Endothelial cell of umbilical vein (primary cell): Measurements from ENCODE around the gene TMEM253. TPM values are rescaled to one million over a fixed set of nuclear protein-coding genes. Genes with fewer than 3 reads are reported as not detected.

ENCODE experiments used
- BruUV-seq: library from RNA; stranded (reverse); fragments of 400-500 nt; replicated peaks from 2 replicates; lab custom pipeline; 2021; lab: Mats Ljungman, UMichigan
- CTCF ChIA-PET: fragments of 300-600, 350-600 bp; sonication (Branson Sonifier 250); formaldehyde crosslinking; loops from one replicate; lab custom pipeline; 2021; ENCODE audit warnings: antibody characterized with exemption, inconsistent platforms; lab: Charles Lee
- POLR2A ChIA-PET: fragments of 300-600, 350-600 bp; sonication (Branson Sonifier 250); formaldehyde crosslinking; loops from one replicate; lab custom pipeline; 2021; ENCODE audit warnings: antibody characterized with exemption, inconsistent platforms; lab: Charles Lee
- DNase-seq: peaks from one replicate; pipeline ENCODE4 v3.0.0-alpha.2; 2011; ENCODE audit warnings: low read depth, low spot score
- FAIRE-seq: peaks from 2 replicates; lab custom pipeline; 2011; peaks lifted over from hg19 to GRCh38; lab: Jason Lieb, UNC
- H2AFZ ChIP-seq: 2 replicates; pipeline ENCODE4 v1.6.0; 2012; ENCODE audit warnings: low read depth, low read length, control low read depth, inconsistent platforms
- H3K27ac ChIP-seq: 2 replicates; pipeline ENCODE4 v1.5.1; 2011; ENCODE audit warnings: low read depth, mild to moderate bottlenecking, control low read depth, low read length, moderate library complexity; ENCODE audit not compliant: insufficient read depth
- H3K27me3 ChIP-seq, 2 experiments: 2 replicates each; pipeline versions ENCODE4 v1.6.0 to v1.6.1; 2011; ENCODE audit warnings: low read length in 2 of 2, mixed read lengths in 1 of 2; ENCODE audit not compliant: control insufficient read depth in 2 of 2, insufficient read depth in 2 of 2
- H3K36me3 ChIP-seq, 2 experiments: 2 replicates in 1 of 2; 3 replicates in 1 of 2; pipeline ENCODE4 v1.5.1; 2011; ENCODE audit warnings: low read length in 2 of 2, mild to moderate bottlenecking in 1 of 2, moderate library complexity in 1 of 2; ENCODE audit not compliant: control insufficient read depth in 2 of 2, insufficient read depth in 2 of 2; ENCODE audit errors: extremely low read depth in 1 of 2
- H3K4me1 ChIP-seq: 3 replicates; pipeline ENCODE4 v1.5.1; 2011; ENCODE audit warnings: mild to moderate bottlenecking, low read length; ENCODE audit not compliant: control insufficient read depth, insufficient read depth; ENCODE audit errors: extremely low read depth
- H3K4me2 ChIP-seq: 2 replicates; pipeline ENCODE4 v1.6.1; 2011; ENCODE audit warnings: low read length, control low read depth, mixed read lengths; ENCODE audit not compliant: insufficient read depth
- H3K4me3 ChIP-seq, 3 experiments: fragments of 200-600 bp in 1 of 3; sonication (generic), shearing (Covaris generic) in 1 of 3; replicated peaks in 1 of 3; 2 replicates each; pipeline ENCODE4 v1.5.1; 2011 to 2016; ENCODE audit warnings: control low read depth in 3 of 3, low read length in 3 of 3, mild to moderate bottlenecking in 2 of 3, inconsistent platforms in 1 of 3, low read depth in 1 of 3, moderate library complexity in 1 of 3; ENCODE audit not compliant: insufficient read depth in 1 of 3
- H3K79me2 ChIP-seq: 2 replicates; pipeline ENCODE4 v1.6.0; 2012; ENCODE audit warnings: low read length, inconsistent platforms; ENCODE audit not compliant: control insufficient read depth, insufficient read depth
- H3K9ac ChIP-seq: replicated peaks from 2 replicates; pipeline ENCODE3; 2011; ENCODE audit warnings: low read length, control low read depth; ENCODE audit not compliant: insufficient read depth; ENCODE audit errors: extremely low read depth
- H3K9me1 ChIP-seq: replicated peaks from 3 replicates; pipeline ENCODE4 v1.6.0; 2011; ENCODE audit warnings: mild to moderate bottlenecking, low read length; ENCODE audit not compliant: control insufficient read depth, insufficient read depth; ENCODE audit errors: extremely low read depth
- H3K9me3 ChIP-seq: replicated peaks from 2 replicates; pipeline ENCODE4 v1.5.1; 2012; ENCODE audit warnings: low read length, inconsistent platforms; ENCODE audit not compliant: control insufficient read depth, insufficient read depth
- H4K20me1 ChIP-seq: replicated peaks from 2 replicates; pipeline ENCODE3; 2011; ENCODE audit warnings: mild to moderate bottlenecking, low read length; ENCODE audit not compliant: control insufficient read depth, insufficient read depth; ENCODE audit errors: extremely low read depth
- CTCF ChIP-seq, 2 donors: IDR thresholded peaks; 1 replicate in 1 of 2; 2 replicates in 1 of 2; pipeline ENCODE4 v1.5.1; 2011; ENCODE audit warnings: low read length in 2 of 2, mild to moderate bottlenecking in 2 of 2, moderate library complexity in 2 of 2, control low read depth in 1 of 2, inconsistent platforms in 1 of 2, low read depth in 1 of 2; ENCODE audit not compliant: insufficient read depth in 1 of 2; ENCODE audit errors: extremely low read depth in 1 of 2
- EZH2 ChIP-seq: IDR thresholded peaks from 2 replicates; pipeline ENCODE4 v1.6.1; 2012; ENCODE audit warnings: borderline replicate concordance, low read depth, mild to moderate bottlenecking, moderate library complexity, low read length, inconsistent platforms; ENCODE audit not compliant: severe bottlenecking
- FOS ChIP-seq: IDR thresholded peaks from 2 replicates; pipeline ENCODE4 v1.6.1; 2011; ENCODE audit warnings: mild to moderate bottlenecking, low read length, moderate library complexity, borderline replicate concordance; ENCODE audit not compliant: insufficient read depth
- GATA2 ChIP-seq: IDR thresholded peaks from 2 replicates; pipeline ENCODE4 v1.7.0; 2011; ENCODE audit warnings: low read depth, mild to moderate bottlenecking, moderate library complexity, mixed read lengths, low read length; ENCODE audit not compliant: insufficient read length, insufficient read depth
- JUN ChIP-seq: IDR thresholded peaks from 2 replicates; pipeline ENCODE4 v1.6.1; 2011; ENCODE audit warnings: borderline replicate concordance, low read depth; ENCODE audit not compliant: insufficient read length, insufficient read depth
- MAX ChIP-seq: IDR thresholded peaks from 2 replicates; pipeline ENCODE4 v1.6.1; 2011; ENCODE audit not compliant: insufficient read depth, insufficient read length
- MYC ChIP-seq: IDR thresholded peaks from one replicate; pipeline ENCODE4 v1.6.1; 2011; ENCODE audit warnings: mild to moderate bottlenecking, low read depth, low read length
- POLR2A ChIP-seq: IDR thresholded peaks from 2 replicates; pipeline ENCODE4 v1.6.1; 2012; ENCODE audit warnings: low read depth, mild to moderate bottlenecking, control low read depth, low read length
- POLR2AphosphoS5 ChIP-seq: IDR thresholded peaks from 2 replicates; pipeline ENCODE4 v1.6.1; 2012; ENCODE audit warnings: low read depth, mild to moderate bottlenecking, control low read depth, low read length, moderate library complexity; ENCODE audit not compliant: insufficient read depth
- dilution Hi-C: fragments of 300-500 bp; cut with MboI; formaldehyde crosslinking; loops from one replicate; pipeline ENCODE4 v1.15.0; 2019; ENCODE audit warnings: low sequenced_read_pairs; ENCODE audit not compliant: extremely low pct_ligation_motif_present
- intact Hi-C: fragments of 100-400 bp; cut with micrococcal nuclease; formaldehyde crosslinking; loops from one replicate; pipeline ENCODE4 v1.10.0; 2022
- polyA plus RNA-seq, 4 experiments: library from polyadenylated mRNA; depleted of rRNA in 3 of 4; stranded (reverse) in 3 of 4; unstranded in 1 of 4; fragments of >200 nt; gene quantifications; 2 replicates each; pipeline versions ENCODE4 v1.2.1 to v1.2.3, GENCODE V29; 2011 to 2012; ENCODE audit warnings: missing spikeins in 1 of 4
- total RNA-seq: library from RNA; stranded (reverse); gene quantifications from 2 replicates; pipeline ENCODE4 v1.2.3, GENCODE V29; 2021

TMEM253 gene
- total and polyA plus RNA-seq, 2 donors (not counting 3 experiments of a cell fraction or from before 2014, with no cell fraction given), result 0.25 TPM; not detected in 1

- no peak for FAIRE-seq
- no peak overlapping the region for H3K4me3 ChIP-seq
- no peak for DNase-seq
- ChIA-PET POLR2A (no interaction called here), CTCF (interaction anchor here (1.8 kb wide), 1 partner anchor 9 kb away, joined by 9 read pairs; no protein-coding TSS in a partner anchor)
- TF ChIP-seq FOS, result no peak
- no peak for TF ChIP-seq CTCF (IDR thresholded peaks at IDR 0.05; ENCODE audit: extremely low read depth in 1 of 2, insufficient read depth in 1 of 2, low read depth in 1 of 2, low read length in 2 of 2)
- TF ChIP-seq MAX, result no peak
- TF ChIP-seq POLR2A, result no peak
- no peak for TF ChIP-seq MYC
- no peak for TF ChIP-seq JUN
- TF ChIP-seq POLR2AphosphoS5, result no peak
- no peak for TF ChIP-seq GATA2
- TF ChIP-seq EZH2, result no peak
- no peaks in the 10 kb centered on the region for H3K9me3 ChIP-seq
- no peaks in the 10 kb centered on the region for H3K4me1 ChIP-seq
- BruUV-seq, result no TSS peak
- H3K9ac ChIP-seq, result no peak overlapping the region
- H3K27me3 ChIP-seq, result peaks cover 0 to 3% of the 10 kb centered on the region in 2 experiments
- H4K20me1 ChIP-seq, result no peaks in the 10 kb centered on the region
- no peak overlapping the region for H3K4me2 ChIP-seq
- H3K36me3 ChIP-seq, result no peaks in the 10 kb centered on the region
- H3K27ac ChIP-seq, result no peak overlapping the region
- no peaks in the 10 kb centered on the region for H3K79me2 ChIP-seq
- H3K9me1 ChIP-seq, result no peaks in the 10 kb centered on the region
- intact Hi-C loops (no loop called here), dilution Hi-C loops (no loop called here)
- no peak overlapping the region for H2AFZ ChIP-seq
Measured at GRCh38 chr14:21145437-21145836, 44.6 kb downstream of the TMEM253 start.
